ENCODE data around the gene DDX10.

DNA sequence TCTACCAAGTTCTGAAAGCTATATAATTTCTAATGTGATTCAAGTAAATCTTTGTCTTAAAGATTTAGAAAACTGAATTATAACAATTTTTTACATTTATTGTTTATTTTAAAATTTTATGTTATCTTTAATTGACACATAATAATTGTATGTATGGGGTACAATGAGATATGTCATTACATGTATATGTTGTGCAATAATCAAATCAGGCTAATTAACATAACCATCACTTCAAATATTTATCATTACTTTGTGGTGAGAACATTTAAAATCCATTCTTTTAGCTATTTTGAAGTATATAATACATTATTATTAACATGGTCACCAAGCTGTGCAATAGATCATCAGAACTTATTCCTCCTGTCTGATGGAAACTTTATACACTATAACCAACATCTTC, 181.1 kb downstream of the DDX10 start:
- TF ChIP-seq, protein P1, sequence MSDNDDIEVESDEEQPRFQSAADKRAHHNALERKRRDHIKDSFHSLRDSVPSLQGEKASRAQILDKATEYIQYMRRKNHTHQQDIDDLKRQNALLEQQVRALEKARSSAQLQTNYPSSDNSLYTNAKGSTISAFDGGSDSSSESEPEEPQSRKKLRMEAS (IDR thresholded peaks at IDR 0.05; ENCODE audit: low read depth), result no peak
- no peak for TF ChIP-seq TEAD4 (IDR thresholded peaks at IDR 0.05; ENCODE audit: borderline replicate concordance, insufficient read depth)
- TF ChIP-seq, protein P2, sequence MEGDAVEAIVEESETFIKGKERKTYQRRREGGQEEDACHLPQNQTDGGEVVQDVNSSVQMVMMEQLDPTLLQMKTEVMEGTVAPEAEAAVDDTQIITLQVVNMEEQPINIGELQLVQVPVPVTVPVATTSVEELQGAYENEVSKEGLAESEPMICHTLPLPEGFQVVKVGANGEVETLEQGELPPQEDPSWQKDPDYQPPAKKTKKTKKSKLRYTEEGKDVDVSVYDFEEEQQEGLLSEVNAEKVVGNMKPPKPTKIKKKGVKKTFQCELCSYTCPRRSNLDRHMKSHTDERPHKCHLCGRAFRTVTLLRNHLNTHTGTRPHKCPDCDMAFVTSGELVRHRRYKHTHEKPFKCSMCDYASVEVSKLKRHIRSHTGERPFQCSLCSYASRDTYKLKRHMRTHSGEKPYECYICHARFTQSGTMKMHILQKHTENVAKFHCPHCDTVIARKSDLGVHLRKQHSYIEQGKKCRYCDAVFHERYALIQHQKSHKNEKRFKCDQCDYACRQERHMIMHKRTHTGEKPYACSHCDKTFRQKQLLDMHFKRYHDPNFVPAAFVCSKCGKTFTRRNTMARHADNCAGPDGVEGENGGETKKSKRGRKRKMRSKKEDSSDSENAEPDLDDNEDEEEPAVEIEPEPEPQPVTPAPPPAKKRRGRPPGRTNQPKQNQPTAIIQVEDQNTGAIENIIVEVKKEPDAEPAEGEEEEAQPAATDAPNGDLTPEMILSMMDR (IDR thresholded peaks at IDR 0.05), result no peak

All from SK-N-SH (cell line).